ENCODE data around the gene ZDHHC13.
"Not testable (repeated sequence)": the region's sequence is repeated elsewhere in the genome, so short reads cannot be mapped to it uniquely, and the experiment has no call there.

The ZDHHC13 gene

DNA sequence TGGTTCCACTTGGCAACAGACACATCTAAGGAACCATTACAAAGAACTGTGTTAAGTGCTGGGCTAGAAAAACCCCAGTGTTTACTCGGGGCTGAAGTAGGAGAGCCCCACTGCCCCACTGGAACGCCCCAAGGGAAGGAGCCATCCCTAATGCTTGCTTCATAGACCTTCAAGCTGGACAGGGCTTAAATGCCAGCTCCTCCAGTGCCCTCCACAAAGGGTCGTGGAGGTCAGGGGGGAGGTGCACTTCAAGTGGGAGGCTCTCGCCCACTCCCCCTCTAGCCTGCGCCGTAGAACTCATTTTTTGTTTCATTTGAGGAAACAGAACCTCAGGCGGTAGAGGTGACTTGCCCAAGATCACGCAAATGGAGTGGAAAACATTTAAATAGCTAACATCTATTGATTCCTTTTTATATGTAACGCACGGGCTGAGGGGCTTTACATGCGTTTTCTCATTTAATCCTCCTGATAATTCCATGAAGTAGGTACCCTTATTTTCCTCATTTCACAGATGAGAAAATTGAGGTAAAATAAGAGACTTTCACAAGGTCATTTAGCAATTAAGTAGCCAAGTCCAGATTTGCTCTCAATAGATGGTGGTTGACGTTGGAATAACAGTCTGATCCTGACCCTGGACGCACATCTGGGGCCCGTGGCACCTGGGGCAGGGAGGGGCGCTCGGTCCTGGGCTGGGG lies 545 bp upstream of the ZDHHC13 start:
- TF ChIP-seq ZNF274 (IDR thresholded peaks at IDR 0.05; ENCODE audit: low read depth, low read length) = no peak
- peak overlapping the region; percentile 44; the same call in 1 of the 2 replicates for H3K4me3 ChIP-seq (ENCODE audit: low read length)

DNA sequence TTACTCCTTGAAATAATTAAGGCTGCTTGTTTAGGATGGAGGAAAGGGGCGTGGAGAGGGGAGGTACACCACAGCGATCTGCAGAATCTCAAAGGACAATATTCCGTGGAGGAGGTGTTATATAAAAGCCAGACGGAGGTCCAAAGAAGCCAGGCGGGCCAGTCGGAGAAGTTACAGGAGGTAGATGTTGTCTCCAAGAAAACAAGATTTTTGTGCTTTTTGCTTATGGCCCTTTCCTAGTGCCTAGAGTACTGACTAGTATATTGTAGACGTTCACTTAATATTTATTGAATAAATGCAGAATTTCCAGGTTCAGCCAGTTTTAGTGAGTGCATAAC lies 761 bp downstream of the ZDHHC13 start:
- peak overlapping the region; percentile 90 for H3K4me3 ChIP-seq (ENCODE audit: low read length)
- TF ChIP-seq ZNF274 (IDR thresholded peaks at IDR 0.05; ENCODE audit: low read depth, low read length) = no peak

DNA sequence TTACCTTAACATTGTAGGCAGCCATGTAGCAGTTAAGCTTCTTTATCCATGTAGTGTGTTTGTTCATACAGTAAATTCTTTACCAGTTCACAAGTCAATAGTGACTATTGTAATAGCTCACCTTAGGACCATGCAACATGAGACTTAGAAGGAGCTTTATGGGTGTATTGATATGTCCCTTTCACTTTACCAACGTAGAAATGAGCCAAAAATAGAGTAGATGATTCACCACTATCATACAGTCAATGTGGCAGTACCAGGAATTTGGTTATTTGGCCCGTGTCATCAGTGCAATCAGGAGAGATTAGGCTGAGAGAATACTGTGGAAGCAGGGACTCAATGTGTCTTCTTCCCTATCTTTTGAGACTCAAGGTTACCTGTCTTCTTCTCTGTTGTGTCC lies 4.7 kb downstream of the ZDHHC13 start:
- TF ChIP-seq ZNF274 (IDR thresholded peaks at IDR 0.05; ENCODE audit: low read depth, low read length) = no peak
- no peak overlapping the region for H3K4me3 ChIP-seq (ENCODE audit: low read length)

DNA sequence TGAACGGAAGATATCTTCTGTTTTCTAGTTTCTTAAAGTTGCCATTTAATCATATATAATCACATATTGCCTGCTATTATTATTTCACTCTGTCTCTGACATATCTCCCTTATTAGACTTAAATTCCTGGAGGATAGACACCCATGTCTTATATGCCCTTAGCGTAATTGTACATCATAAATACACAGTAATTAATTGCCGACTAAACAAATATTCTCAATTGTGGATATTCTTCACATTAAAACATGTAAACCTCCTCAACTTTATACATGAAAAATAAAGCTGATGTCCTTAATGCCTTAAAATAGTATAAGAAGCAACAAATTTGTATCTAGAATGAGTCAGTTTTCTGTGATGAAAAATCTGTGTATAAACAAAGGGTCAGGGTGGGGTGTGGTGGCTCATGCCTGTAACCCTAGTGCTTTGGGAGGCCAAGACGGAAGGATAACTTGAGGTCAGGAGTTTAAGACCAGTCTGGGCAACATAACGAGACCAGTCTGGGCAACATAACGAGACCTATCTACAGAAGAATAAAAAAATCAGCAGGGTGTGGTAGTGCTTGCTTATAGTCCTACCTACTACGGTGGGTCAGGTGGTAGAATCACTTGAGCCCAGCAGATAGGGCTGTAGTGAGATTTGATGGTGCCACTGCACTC lies 6.1 kb downstream of the ZDHHC13 start:
- no peak for TF ChIP-seq ZNF274 (IDR thresholded peaks at IDR 0.05; ENCODE audit: low read depth, low read length)
- H3K4me3 ChIP-seq (ENCODE audit: low read length) = no peak overlapping the region

DNA sequence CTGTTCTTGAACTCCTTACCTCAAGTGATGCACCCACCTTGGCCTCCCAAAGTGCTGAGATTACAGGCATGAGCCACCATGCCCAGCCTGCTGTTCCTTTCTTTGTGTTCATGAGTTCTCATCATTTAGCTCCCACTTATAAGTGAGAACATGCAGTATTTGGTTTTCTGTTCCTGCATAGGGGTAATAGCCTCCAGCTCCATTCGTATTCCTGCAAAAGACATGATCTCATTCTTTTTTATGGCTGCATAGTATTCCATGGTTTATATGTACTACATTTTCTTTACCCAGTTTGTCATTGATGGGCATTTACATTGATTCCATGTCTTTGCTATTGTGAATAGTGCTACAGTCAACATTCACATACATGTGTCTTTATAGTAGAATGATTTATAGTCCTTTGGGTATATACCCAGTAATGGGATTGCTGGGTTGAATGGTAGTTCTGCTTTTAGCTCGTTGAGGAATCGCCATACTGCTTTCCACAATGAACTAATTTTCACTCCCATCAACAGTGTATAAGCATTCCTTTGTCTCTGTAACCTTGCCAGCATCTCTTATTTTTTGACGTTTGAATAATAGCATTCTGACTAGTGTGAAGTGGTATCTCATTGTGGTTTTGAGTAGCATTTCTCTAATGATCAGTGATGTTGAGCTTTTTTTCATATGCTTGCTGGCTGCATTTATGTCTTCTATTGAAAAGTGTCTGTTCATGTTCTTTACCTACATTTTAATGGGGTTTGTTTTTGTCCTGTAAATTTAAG lies 9.8 kb downstream of the ZDHHC13 start:
- not testable (repeated sequence) for H3K4me3 ChIP-seq (ENCODE audit: low read length)

DNA sequence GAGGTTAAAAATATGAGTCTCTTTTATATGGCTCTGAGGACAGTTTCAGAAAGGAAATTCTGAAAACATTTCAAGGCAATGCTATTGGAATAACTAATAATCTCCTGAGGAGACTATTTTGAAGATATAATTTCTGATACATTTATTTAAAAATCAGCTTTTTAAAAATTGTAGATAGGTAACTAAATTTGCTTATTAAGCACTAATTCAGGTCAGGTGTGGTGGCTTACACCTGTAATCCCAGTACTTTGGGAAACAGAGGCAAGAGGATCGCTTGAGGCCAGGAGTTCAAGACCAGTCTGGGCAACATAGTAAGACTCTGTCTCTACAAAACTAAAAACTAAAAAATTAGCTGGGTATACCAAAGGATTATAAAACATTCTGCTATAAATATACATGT lies 17.0 kb downstream of the ZDHHC13 start:
- TF ChIP-seq ZNF274 (IDR thresholded peaks at IDR 0.05; ENCODE audit: low read depth, low read length) = no peak
- H3K4me3 ChIP-seq (ENCODE audit: low read length) = no peak overlapping the region

DNA sequence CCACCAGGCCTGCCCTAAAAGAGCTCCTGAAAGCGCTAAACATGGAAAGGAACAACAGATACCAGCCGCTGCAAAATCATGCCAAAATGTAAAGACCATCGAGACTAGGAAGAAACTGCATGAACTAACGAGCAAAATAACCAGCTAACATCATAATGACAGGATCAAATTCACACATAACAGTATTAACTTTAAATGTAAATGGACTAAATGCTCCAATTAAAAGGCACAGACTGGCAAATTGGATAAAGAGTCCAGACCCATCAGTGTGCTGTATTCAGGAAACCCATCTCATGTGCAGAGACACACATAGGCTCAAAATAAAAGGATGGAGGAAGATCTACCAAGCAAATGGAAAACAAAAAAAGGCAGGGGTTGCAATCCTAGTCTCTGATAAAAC lies 19.9 kb downstream of the ZDHHC13 start:
- not testable (repeated sequence) for H3K4me3 ChIP-seq (ENCODE audit: low read length)

DNA sequence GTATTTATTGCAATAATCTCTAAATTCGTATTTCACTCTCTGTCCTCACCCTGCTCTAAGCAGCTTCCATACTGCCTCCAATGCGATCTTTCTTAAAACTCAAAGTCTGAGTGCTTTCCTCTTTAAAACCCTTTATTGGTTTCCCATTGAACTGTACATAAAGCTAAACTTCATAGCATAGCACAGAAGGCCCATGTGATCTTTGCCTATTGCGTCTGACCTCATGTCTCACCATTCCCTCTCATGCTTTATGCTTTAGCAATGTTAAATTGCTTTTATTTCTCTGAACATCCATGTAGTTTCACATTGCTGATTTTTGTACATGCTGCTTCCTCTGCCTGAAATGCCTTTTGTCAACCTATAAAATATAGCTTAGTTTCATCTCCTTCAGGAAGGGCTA lies 28.4 kb downstream of the ZDHHC13 start:
- TF ChIP-seq ZNF274 (IDR thresholded peaks at IDR 0.05; ENCODE audit: low read depth, low read length) = no peak
- no peak overlapping the region for H3K4me3 ChIP-seq (ENCODE audit: low read length)

DNA sequence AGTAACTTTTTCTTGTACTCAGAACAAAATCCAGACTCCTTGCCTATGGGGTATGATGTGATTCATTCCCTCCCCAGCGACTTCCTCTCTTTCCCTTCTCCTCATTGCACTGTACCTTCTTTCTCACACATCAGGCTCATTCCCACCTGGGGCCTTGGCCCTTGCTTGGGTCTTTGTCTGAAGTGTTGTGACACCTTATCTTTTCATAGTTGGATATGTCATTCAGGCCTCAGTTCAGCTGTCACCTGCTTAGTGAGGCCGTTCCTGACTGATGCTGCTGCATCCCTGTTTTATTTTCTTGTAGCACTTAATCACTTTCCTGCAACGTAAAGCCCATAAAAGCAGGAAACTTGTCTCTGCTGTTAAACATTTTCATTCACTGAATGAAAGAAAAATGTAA lies 39.9 kb downstream of the ZDHHC13 start:
- H3K4me3 ChIP-seq (ENCODE audit: low read length) = no peak overlapping the region
- TF ChIP-seq ZNF274 (IDR thresholded peaks at IDR 0.05; ENCODE audit: low read depth, low read length) = no peak

DNA sequence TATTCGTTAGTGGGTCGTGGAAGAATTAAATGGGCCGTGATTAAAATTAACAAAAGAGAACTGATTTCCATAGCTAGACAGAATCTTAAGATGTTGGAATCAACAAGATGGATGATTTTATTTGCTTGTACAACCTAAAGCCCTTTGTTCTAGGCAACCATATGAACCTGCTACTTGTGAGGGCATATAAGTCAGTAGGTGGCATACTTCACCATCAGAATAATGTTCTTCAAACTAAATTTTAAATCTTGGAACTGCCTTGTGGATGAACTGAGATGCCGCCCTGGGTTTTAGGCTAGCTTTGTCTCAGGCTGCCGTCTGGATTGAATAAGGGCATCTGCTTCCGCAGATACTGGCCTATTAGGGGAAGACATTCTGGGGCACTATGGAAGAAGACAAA lies 43.9 kb downstream of the ZDHHC13 start:
- TF ChIP-seq ZNF274 (IDR thresholded peaks at IDR 0.05; ENCODE audit: low read depth, low read length) = no peak
- no peak overlapping the region for H3K4me3 ChIP-seq (ENCODE audit: low read length)

DNA sequence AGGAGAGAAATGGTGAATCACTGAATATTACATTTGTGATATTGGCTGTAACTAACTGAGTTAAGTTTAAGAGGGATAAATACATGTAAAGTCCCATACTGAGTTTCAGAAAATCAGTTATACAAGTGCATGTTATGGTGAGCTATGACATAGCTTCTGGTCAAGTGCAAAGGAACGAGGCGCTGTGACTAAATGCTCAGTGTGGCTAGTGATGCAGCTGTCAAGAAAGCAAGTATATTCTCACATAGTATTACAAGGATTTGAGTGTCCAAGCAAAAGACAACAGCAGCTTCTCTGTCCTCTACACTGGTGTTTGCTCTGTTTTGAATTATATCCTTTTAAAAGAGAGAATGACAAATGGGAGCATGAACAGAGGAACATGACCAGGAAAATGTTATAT lies 44.7 kb downstream of the ZDHHC13 start:
- TF ChIP-seq ZNF274 (IDR thresholded peaks at IDR 0.05; ENCODE audit: low read depth, low read length) = no peak
- no peak overlapping the region for H3K4me3 ChIP-seq (ENCODE audit: low read length)

DNA sequence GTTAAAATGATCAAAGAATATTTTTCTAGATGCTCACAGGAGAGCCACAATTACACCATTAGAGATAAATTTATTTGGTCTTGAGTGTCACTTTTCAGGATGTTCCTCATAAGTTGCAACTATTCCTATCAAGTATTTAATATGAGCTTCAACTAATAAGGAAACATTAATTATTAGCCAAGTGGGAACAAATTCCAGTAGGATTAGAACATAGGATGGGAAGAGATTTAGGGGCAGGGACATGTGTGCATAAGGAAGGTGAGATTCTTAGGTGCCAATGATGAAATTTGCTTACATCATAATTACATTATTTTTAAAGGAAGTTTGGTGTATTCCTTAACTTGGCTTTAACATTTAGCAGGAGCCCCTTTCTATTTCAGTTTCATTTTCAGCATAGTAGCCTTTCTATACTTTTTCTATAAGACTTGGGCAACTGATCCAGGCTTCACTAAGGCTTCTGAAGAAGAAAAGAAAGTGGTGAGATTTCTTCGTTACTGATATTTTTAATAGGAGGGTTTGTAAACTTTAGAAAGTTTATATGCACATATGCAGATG lies 46.1 kb downstream of the ZDHHC13 start:
- H3K4me3 ChIP-seq (ENCODE audit: low read length) = no peak overlapping the region
- no peak for TF ChIP-seq ZNF274 (IDR thresholded peaks at IDR 0.05; ENCODE audit: low read depth, low read length)

DNA sequence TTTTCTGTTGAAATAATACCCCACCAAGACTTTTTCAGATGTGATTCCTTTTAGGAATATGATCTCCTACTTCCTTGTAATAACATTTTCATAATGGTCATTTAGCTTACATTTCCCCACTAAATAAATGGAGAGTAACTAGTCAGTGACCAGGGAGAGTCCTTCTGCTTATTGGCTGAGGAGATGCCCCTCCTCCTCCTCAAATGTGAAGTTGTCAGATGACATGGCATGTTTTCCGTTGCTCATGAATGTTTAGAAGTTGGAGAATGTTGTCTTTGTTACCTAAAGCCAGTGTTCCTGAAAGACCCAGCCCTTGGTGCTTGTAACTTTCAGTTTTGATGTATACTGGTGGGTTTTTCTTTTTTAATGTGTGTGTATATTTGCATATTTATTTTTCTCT lies 46.6 kb downstream of the ZDHHC13 start:
- no peak overlapping the region for H3K4me3 ChIP-seq (ENCODE audit: low read length)

DNA sequence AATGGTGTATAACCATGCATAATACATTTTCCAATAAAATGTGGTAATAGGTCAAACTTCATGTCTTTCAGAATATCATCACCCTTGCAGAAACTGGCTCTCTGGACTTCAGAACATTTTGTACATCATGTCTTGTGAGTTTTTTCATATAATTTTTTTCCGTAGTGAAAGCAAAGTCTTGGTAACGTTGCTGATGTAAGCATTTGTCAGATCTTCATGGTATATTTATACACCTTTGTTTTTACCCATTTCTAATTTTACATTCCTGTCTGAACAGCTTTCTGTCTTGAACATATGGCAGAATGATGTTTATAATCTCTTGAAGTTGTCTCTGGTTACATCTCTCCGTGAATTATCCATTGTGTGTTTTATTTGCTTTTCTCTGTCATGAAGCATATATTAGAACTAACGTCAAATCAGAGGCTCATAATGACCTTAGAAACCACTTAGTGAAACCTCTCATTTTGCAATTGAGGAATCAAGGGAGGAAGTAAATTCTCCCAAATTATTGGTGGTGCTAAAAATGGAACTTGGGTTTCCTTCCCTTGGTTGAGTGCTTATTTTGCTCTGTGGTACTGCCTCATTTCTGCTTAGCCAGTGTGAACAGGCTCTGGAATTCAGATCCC lies 47.4 kb downstream of the ZDHHC13 start:
- no peak for TF ChIP-seq ZNF274 (IDR thresholded peaks at IDR 0.05; ENCODE audit: low read depth, low read length)
- H3K4me3 ChIP-seq (ENCODE audit: low read length) = no peak overlapping the region

More for the DNA sequence above, 46.6 kb downstream of the ZDHHC13 start:
- TF ChIP-seq ZNF274 (IDR thresholded peaks at IDR 0.05; ENCODE audit: low read depth, low read length) = no peak

Measured in GM08714 (cell line).